ENCODE data around the gene PNO1. TPM values are rescaled to one million over a fixed set of nuclear protein-coding genes. Genes with fewer than 3 reads are reported as not detected.

Gene PNO1
- total RNA-seq, 1 donor = 10.5 TPM

- H4K20me1 ChIP-seq (ENCODE audit: insufficient read depth, low read length) = no peaks in the 10 kb centered on the region
- H3K4me1 ChIP-seq (ENCODE audit: insufficient read depth, low read length) = no peaks in the 10 kb centered on the region
- TF ChIP-seq CTCF (IDR thresholded peaks at IDR 0.05; ENCODE audit: extremely low read depth, low read depth, low read length) = no peak
- H3K27ac ChIP-seq (ENCODE audit: low read depth, low read length) = no peak overlapping the region
- DNase-seq (ENCODE audit: insufficient read length, low spot score, missing footprints) = no peak
- H3K36me3 ChIP-seq (ENCODE audit: insufficient read depth, low read length) = peaks cover 51% of the 10 kb centered on the region
- H3K79me2 ChIP-seq (ENCODE audit: insufficient read depth, low read length) = peaks cover 12% of the 10 kb centered on the region
- H2AFZ ChIP-seq (ENCODE audit: low read length) = no peak overlapping the region
- H3K9me3 ChIP-seq (ENCODE audit: low read depth, low read length) = no peaks in the 10 kb centered on the region
- H3K4me3 ChIP-seq (ENCODE audit: insufficient read depth, low read length) = no peak overlapping the region
- H3K4me2 ChIP-seq (ENCODE audit: insufficient read depth, low read length) = no peak overlapping the region
- H3K27me3 ChIP-seq (ENCODE audit: insufficient read depth, low read length) = no peaks in the 10 kb centered on the region
Measured at GRCh38 chr2:68178432-68178831, 20.7 kb downstream of the PNO1 start.

GRCh38 chr2:68178954-68179627 is 21.4 kb downstream of the PNO1 start:
- no peak overlapping the region for H3K4me2 ChIP-seq (ENCODE audit: insufficient read depth, low read length)
- H3K4me3 ChIP-seq (ENCODE audit: insufficient read depth, low read length) = no peak overlapping the region
- no peak for DNase-seq (ENCODE audit: insufficient read length, low spot score, missing footprints)
- no peaks in the 10 kb centered on the region for H3K9me3 ChIP-seq (ENCODE audit: low read depth, low read length)
- no peak overlapping the region for H2AFZ ChIP-seq (ENCODE audit: low read length)
- TF ChIP-seq CTCF (IDR thresholded peaks at IDR 0.05; ENCODE audit: extremely low read depth, low read depth, low read length) = no peak
- no peak overlapping the region for H3K27ac ChIP-seq (ENCODE audit: low read depth, low read length)
- no peaks in the 10 kb centered on the region for H4K20me1 ChIP-seq (ENCODE audit: insufficient read depth, low read length)
- H3K4me1 ChIP-seq (ENCODE audit: insufficient read depth, low read length) = no peaks in the 10 kb centered on the region
- peaks cover 54% of the 10 kb centered on the region for H3K36me3 ChIP-seq (ENCODE audit: insufficient read depth, low read length)
- H3K27me3 ChIP-seq (ENCODE audit: insufficient read depth, low read length) = no peaks in the 10 kb centered on the region
- H3K79me2 ChIP-seq (ENCODE audit: insufficient read depth, low read length) = peaks cover 17% of the 10 kb centered on the region

- Histone ChIP-seq H3K27me3 (ENCODE audit: insufficient read depth, low read length) (no peaks in the 10 kb centered on the region), H3K4me3 (ENCODE audit: insufficient read depth, low read length) (no peak overlapping the region), H3K36me3 (ENCODE audit: insufficient read depth, low read length) (peaks cover 41% of the 10 kb centered on the region), H3K27ac (ENCODE audit: low read depth, low read length) (no peak overlapping the region), H3K9me3 (ENCODE audit: low read depth, low read length) (no peaks in the 10 kb centered on the region), H3K79me2 (ENCODE audit: insufficient read depth, low read length) (peaks cover 40% of the 10 kb centered on the region), H4K20me1 (ENCODE audit: insufficient read depth, low read length) (no peaks in the 10 kb centered on the region), H3K4me1 (ENCODE audit: insufficient read depth, low read length) (no peaks in the 10 kb centered on the region), H2AFZ (ENCODE audit: low read length) (no peak overlapping the region), H3K4me2 (ENCODE audit: insufficient read depth, low read length) (no peak overlapping the region)
- DNase-seq (ENCODE audit: insufficient read length, low spot score, missing footprints) = no peak
- no peak for TF ChIP-seq CTCF (IDR thresholded peaks at IDR 0.05; ENCODE audit: extremely low read depth, low read depth, low read length)
Measured at GRCh38 chr2:68182902-68183301, 25.2 kb downstream of the PNO1 start.

GRCh38 chr2:68185541-68186164 is 28.0 kb downstream of the PNO1 start:
- Histone ChIP-seq H3K27me3 (ENCODE audit: insufficient read depth, low read length) (no peaks in the 10 kb centered on the region), H3K4me3 (ENCODE audit: insufficient read depth, low read length) (no peak overlapping the region), H3K4me2 (ENCODE audit: insufficient read depth, low read length) (no peak overlapping the region), H3K36me3 (ENCODE audit: insufficient read depth, low read length) (peaks cover 21% of the 10 kb centered on the region), H2AFZ (ENCODE audit: low read length) (no peak overlapping the region), H3K9me3 (ENCODE audit: low read depth, low read length) (no peaks in the 10 kb centered on the region), H3K27ac (ENCODE audit: low read depth, low read length) (no peak overlapping the region), H3K4me1 (ENCODE audit: insufficient read depth, low read length) (peaks cover 3% of the 10 kb centered on the region), H4K20me1 (ENCODE audit: insufficient read depth, low read length) (peaks cover 1% of the 10 kb centered on the region), H3K79me2 (ENCODE audit: insufficient read depth, low read length) (peaks cover 61% of the 10 kb centered on the region)
- peak; percentile 68 for TF ChIP-seq CTCF (IDR thresholded peaks at IDR 0.05; ENCODE audit: extremely low read depth, low read depth, low read length)
- DNase-seq (ENCODE audit: insufficient read length, low spot score, missing footprints) = no peak
